Ishikawa (cell line): ENCODE results near the gene RAB3D.
A peak's percentile ranks its signal among the peaks of the same experiment; 100 is the strongest.

ENCODE experiments used
- CEBPB ChIP-seq: IDR thresholded peaks from 2 replicates; pipeline ENCODE4 v1.6.1; 2012
- CREB1 ChIP-seq: IDR thresholded peaks from 2 replicates; pipeline ENCODE4 v1.6.1; 2012; ENCODE audit warnings: low read depth
- EGR1 ChIP-seq: IDR thresholded peaks from 2 replicates; pipeline ENCODE4 v1.6.1; 2012
- EP300 ChIP-seq: IDR thresholded peaks from 2 replicates; pipeline ENCODE4 v1.6.1; 2012; ENCODE audit warnings: borderline replicate concordance
- FOXM1 ChIP-seq: IDR thresholded peaks from 2 replicates; pipeline ENCODE4 v1.6.1; 2012; ENCODE audit warnings: low read depth, borderline replicate concordance
- NFIC ChIP-seq: IDR thresholded peaks from 2 replicates; pipeline ENCODE4 v1.6.1; 2012
- RAD21 ChIP-seq: IDR thresholded peaks from 2 replicates; pipeline ENCODE4 v1.6.1; 2012; ENCODE audit warnings: low read depth
- TAF1 ChIP-seq: IDR thresholded peaks from 2 replicates; pipeline ENCODE4 v1.6.1; 2012; ENCODE audit warnings: low read depth, mild to moderate bottlenecking
- TCF12 ChIP-seq: IDR thresholded peaks from 2 replicates; pipeline ENCODE4 v1.6.1; 2012; ENCODE audit warnings: low read depth
- TEAD4 ChIP-seq: IDR thresholded peaks from 2 replicates; pipeline ENCODE4 v1.6.1; 2012
- USF1 ChIP-seq: IDR thresholded peaks from 2 replicates; pipeline ENCODE4 v1.6.1; 2012
- YY1 ChIP-seq: IDR thresholded peaks from 2 replicates; pipeline ENCODE4 v1.6.1; 2012; ENCODE audit warnings: low read depth
- ZBTB7A ChIP-seq: IDR thresholded peaks from 2 replicates; pipeline ENCODE4 v1.6.1; 2012; ENCODE audit warnings: low read depth
- TF ChIP-seq, protein P1 (sequence below): IDR thresholded peaks from 2 replicates; pipeline ENCODE4 v1.6.1; 2012; ENCODE audit warnings: low read depth, mild to moderate bottlenecking
- TF ChIP-seq, protein P2 (sequence below): IDR thresholded peaks from 2 replicates; pipeline ENCODE4 v1.6.1; 2012

The RAB3D gene

GRCh38 chr19:11361771-11362731 is 22.6 kb upstream of the RAB3D start:
- TF ChIP-seq ZBTB7A (no peak), FOXM1 (no peak), EP300 (no peak), USF1 (no peak), RAD21 (no peak), TCF12 (no peak), YY1 (no peak), TEAD4 (no peak), TAF1 (no peak), CREB1 (no peak), EGR1 (no peak), CEBPB (no peak), NFIC (no peak)
- TF ChIP-seq, protein P1, sequence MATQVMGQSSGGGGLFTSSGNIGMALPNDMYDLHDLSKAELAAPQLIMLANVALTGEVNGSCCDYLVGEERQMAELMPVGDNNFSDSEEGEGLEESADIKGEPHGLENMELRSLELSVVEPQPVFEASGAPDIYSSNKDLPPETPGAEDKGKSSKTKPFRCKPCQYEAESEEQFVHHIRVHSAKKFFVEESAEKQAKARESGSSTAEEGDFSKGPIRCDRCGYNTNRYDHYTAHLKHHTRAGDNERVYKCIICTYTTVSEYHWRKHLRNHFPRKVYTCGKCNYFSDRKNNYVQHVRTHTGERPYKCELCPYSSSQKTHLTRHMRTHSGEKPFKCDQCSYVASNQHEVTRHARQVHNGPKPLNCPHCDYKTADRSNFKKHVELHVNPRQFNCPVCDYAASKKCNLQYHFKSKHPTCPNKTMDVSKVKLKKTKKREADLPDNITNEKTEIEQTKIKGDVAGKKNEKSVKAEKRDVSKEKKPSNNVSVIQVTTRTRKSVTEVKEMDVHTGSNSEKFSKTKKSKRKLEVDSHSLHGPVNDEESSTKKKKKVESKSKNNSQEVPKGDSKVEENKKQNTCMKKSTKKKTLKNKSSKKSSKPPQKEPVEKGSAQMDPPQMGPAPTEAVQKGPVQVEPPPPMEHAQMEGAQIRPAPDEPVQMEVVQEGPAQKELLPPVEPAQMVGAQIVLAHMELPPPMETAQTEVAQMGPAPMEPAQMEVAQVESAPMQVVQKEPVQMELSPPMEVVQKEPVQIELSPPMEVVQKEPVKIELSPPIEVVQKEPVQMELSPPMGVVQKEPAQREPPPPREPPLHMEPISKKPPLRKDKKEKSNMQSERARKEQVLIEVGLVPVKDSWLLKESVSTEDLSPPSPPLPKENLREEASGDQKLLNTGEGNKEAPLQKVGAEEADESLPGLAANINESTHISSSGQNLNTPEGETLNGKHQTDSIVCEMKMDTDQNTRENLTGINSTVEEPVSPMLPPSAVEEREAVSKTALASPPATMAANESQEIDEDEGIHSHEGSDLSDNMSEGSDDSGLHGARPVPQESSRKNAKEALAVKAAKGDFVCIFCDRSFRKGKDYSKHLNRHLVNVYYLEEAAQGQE: no peak
- TF ChIP-seq, protein P2, sequence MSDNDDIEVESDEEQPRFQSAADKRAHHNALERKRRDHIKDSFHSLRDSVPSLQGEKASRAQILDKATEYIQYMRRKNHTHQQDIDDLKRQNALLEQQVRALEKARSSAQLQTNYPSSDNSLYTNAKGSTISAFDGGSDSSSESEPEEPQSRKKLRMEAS: no peak

- TF ChIP-seq, protein P2: peak; percentile 76
- no peak for TF ChIP-seq FOXM1
- no peak for TF ChIP-seq CEBPB
- TF ChIP-seq NFIC: no peak
- TF ChIP-seq, protein P1: peak; percentile 82
- no peak for TF ChIP-seq EP300
- TF ChIP-seq YY1: no peak
Measured at GRCh38 chr19:11361037-11361770, 21.7 kb upstream of the RAB3D start.

- TF ChIP-seq CREB1 (no peak), EGR1 (no peak), EP300 (no peak), TCF12 (no peak), NFIC (no peak), RAD21 (no peak), YY1 (no peak), TAF1 (no peak), CEBPB (no peak), USF1 (no peak), ZBTB7A (no peak), TEAD4 (no peak), FOXM1 (no peak)
- TF ChIP-seq, protein P2: no peak
- TF ChIP-seq, protein P1: no peak
Measured at GRCh38 chr19:11359421-11359820, 20.0 kb upstream of the RAB3D start.
